ENCODE data around the gene SRSF8.

GRCh38 chr11:95081412-95081811 lies 14.7 kb downstream of the SRSF8 start:
- TF ChIP-seq CTCF (IDR thresholded peaks at IDR 0.05) (no peak), SMC3 (IDR thresholded peaks at IDR 0.05; ENCODE audit: low read depth, low read length) (no peak), USF2 (IDR thresholded peaks at IDR 0.05; ENCODE audit: borderline replicate concordance, low read depth, low read length) (no peak), RAD21 (IDR thresholded peaks at IDR 0.05; ENCODE audit: low read length) (no peak), TCF12 (IDR thresholded peaks at IDR 0.05) (no peak), USF1 (IDR thresholded peaks at IDR 0.05; ENCODE audit: borderline replicate concordance, low read depth) (no peak), JUND (IDR thresholded peaks at IDR 0.05) (no peak)

Measured in SK-N-SH (cell line).